Activated T-cell treated with anti-CD3 and anti-CD28 coated beads, Interleukin-2, amount 50 U/mL, for 72 hours (primary cell): ENCODE results near the gene NOBOX. TPM values are rescaled to one million over a fixed set of nuclear protein-coding genes. Genes with fewer than 3 reads are reported as not detected.
"Not testable (repeated sequence)": the region's sequence is repeated elsewhere in the genome, so short reads cannot be mapped to it uniquely, and the experiment has no call there.

Experiments
- ATAC-seq, 2 donors: fragments of 150-1000 bp; cut with Tn5 transposase; replicated peaks in 1 of 2; 2 replicates each; pipeline ENCODE4 v1.10.0; 2021; ENCODE audit warnings: moderate library complexity in 2 of 2, mild to moderate bottlenecking in 1 of 2
- DNase-seq, 2 donors: peaks; one replicate each; pipeline ENCODE4 v3.0.0; 2021 to 2022; ENCODE audit warnings: mixed read lengths in 1 of 2
- H3K27ac Mint-ChIP-seq: one replicate; pipeline ENCODE4 v1.8.0; 2022; ENCODE audit warnings: mild to moderate bottlenecking, moderate library complexity, mixed read lengths
- H3K27me3 Mint-ChIP-seq: one replicate; pipeline ENCODE4 v1.8.0; 2022; ENCODE audit warnings: low read depth, mixed read lengths
- H3K36me3 Mint-ChIP-seq, 2 donors: one replicate each; pipeline ENCODE4 v1.8.0; 2022; ENCODE audit warnings: mixed read lengths in 2 of 2, mild to moderate bottlenecking in 1 of 2; ENCODE audit not compliant: insufficient read depth in 2 of 2
- H3K4me1 Mint-ChIP-seq: one replicate; pipeline ENCODE4 v1.8.0; 2022; ENCODE audit warnings: low read depth, mixed read lengths
- H3K4me3 Mint-ChIP-seq, 2 donors: one replicate each; pipeline ENCODE4 v1.8.0; 2022; ENCODE audit warnings: mild to moderate bottlenecking in 2 of 2, mixed read lengths in 2 of 2, moderate library complexity in 2 of 2
- H3K9me3 Mint-ChIP-seq, 2 donors: one replicate each; pipeline ENCODE4 v1.8.0; 2022; ENCODE audit warnings: mixed read lengths in 2 of 2
- total RNA-seq, 2 donors: library from RNA; stranded (reverse); gene quantifications; one replicate each; pipeline ENCODE4 v1.2.3, GENCODE V29; 2022

Gene NOBOX
- total RNA-seq, 2 donors from 2014 or later: not detected

DNA sequence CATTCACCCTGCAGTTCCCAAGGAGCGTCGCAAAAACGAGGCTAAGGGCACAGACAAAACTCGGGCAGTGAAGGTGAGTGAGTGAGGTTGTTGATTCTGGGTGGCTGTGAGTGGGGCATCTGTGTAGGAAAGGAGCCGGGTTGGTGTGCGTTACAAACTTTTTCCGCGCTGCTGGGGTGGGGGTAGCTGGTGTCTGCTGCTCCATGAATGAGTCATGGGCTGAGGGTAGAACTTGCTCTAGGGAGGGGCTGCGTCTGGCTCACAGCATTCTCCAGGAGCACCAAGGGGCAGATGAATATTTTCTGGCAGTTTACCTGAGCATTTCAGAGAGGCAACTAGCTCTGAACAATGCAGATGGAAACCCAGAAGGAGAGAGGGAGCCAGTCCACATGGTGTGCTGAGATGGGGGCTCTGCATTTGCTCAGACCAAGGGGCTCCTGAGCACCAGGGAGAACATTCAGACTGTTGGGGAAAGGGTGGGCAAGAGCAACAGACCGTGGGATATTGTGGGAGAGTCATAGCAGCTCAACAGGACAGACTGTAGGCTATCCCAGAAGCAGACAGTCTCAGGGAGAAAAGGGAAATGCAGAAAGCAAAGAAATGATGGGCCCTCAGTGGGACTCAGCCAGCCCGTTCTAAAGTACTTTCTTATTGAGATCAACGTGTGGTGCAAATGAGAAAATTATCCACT lies 18.8 kb downstream of the NOBOX start:
- Mint-ChIP-seq H3K27ac (peak overlapping the region; percentile 29), H3K4me1 (peaks cover 20% of the 10 kb centered on the region), H3K4me3 (peak overlapping the region in 1 of 2 donors; percentile 14), H3K9me3 (no peaks in the 10 kb centered on the region), H3K36me3 (peaks cover 0 to 2% of the 10 kb centered on the region in 2 donors), H3K27me3 (no peaks in the 10 kb centered on the region)
- ATAC-seq (peak; percentile 89), DNase-seq (peak; percentile 39 to 42)

DNA sequence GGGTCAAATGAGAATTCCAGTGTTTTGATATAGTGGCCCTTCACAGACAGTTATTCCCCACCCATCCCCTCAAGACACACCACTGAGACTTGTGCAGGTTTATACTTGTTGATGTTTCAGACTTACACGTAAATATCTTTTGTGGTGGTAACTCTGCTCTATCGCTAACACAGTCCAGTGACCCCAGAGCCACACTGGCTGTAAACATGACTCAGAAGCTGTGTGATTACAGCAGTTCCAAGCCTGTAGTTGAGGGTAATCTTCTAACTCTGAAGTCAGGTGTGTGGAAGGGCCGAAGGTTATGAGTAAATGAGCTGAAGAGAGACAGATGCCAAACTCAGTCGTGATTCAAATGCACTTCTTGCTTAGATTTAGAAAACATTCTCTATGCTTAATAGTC lies 19.4 kb downstream of the NOBOX start:
- H3K27me3 Mint-ChIP-seq: no peaks in the 10 kb centered on the region
- peak; percentile 59 to 71 for ATAC-seq
- H3K4me3 Mint-ChIP-seq: peak overlapping the region in 1 of 2 donors; percentile 14
- no peak for DNase-seq
- peaks cover 20% of the 10 kb centered on the region for H3K4me1 Mint-ChIP-seq
- H3K9me3 Mint-ChIP-seq: no peaks in the 10 kb centered on the region
- peak overlapping the region; percentile 29 for H3K27ac Mint-ChIP-seq
- peaks cover 2% of the 10 kb centered on the region in 2 donors for H3K36me3 Mint-ChIP-seq

DNA sequence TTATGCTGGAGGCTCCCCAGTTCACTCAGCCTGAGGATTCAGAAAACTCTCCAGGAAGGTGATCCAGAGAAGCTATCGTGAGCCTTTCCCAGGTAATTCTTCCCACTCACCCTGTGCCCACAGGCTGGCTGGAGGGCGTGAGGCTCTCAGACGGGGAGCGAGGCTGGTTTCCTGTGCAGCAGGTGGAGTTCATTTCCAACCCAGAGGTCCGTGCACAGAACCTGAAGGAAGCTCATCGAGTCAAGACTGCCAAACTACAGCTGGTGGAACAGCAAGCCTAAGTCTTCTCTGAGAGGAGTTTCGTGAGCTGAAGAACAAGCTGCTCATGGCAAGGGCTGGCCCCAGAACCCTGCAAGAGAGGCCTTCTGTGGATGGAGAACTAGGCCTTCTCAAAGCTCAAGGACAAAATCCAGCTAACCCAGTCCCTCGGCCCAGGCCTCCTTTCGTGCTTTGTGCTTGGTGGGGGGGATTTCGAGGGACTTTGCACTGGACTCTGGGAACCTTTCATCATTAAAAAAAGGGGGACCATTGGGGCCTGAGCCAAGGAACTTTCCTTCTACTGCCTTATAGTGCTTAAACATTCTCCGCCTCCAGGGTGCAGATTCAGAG lies 23.6 kb downstream of the NOBOX start:
- Mint-ChIP-seq H3K4me1 (peaks cover 8% of the 10 kb centered on the region), H3K27me3 (no peaks in the 10 kb centered on the region), H3K27ac (no peak overlapping the region), H3K9me3 (no peaks in the 10 kb centered on the region), H3K4me3 (no peak overlapping the region), H3K36me3 (peaks cover 5 to 9% of the 10 kb centered on the region in 2 donors)
- ATAC-seq (no peak), DNase-seq (no peak)

DNA sequence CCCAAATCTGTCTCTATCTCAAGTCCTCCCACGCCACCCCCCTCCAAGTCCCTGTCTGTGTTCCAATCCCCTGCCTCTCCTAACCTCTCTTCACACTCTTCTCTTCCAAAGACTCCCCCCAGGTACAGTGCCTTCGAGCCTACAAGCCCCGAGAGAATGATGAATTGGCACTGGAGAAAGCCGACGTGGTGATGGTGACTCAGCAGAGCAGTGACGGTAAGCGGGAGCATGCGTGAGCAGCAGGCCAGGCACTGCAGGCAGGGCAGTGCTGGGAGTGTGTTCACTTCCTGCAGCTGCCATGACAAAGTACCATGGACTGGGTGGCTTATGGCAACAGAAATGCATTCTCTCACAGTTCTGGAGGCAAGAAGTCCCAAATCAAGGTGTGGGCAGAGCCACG lies 24.8 kb downstream of the NOBOX start:
- no peaks in the 10 kb centered on the region for H3K4me1 Mint-ChIP-seq
- no peaks in the 10 kb centered on the region for H3K27me3 Mint-ChIP-seq
- DNase-seq (no peak), ATAC-seq (no peak)
- H3K4me3 Mint-ChIP-seq: no peak overlapping the region
- H3K36me3 Mint-ChIP-seq: peaks cover 5 to 9% of the 10 kb centered on the region in 2 donors
- H3K9me3 Mint-ChIP-seq: no peaks in the 10 kb centered on the region
- no peak overlapping the region for H3K27ac Mint-ChIP-seq

- not testable (repeated sequence) for H3K27ac Mint-ChIP-seq, DNase-seq, H3K27me3 Mint-ChIP-seq, H3K4me1 Mint-ChIP-seq, H3K4me3 Mint-ChIP-seq, H3K36me3 Mint-ChIP-seq, H3K9me3 Mint-ChIP-seq, ATAC-seq
Measured at GRCh38 chr7:144369221-144369620, 34.3 kb downstream of the NOBOX start.

DNA sequence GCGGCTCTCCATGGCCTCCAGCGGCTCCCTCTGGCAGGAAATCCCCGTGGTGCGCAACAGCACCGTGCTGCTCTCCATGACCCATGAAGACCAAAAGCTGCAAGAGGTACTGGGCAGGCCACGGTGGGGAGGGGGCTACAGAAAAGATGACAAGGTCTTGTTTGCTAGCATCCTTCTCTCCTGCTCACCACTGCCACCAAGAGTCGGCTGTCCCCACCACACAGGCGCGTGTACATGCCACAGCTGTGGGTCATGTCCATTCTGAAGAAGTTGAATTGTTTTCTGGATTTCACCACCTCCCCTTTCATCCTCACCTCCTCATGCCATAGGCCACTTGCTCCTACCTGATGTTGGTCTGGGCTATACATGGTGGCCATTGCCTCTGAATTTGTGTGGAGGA lies 36.2 kb downstream of the NOBOX start:
- not testable (repeated sequence) for H3K4me3 Mint-ChIP-seq, H3K9me3 Mint-ChIP-seq, H3K27ac Mint-ChIP-seq, H3K27me3 Mint-ChIP-seq, ATAC-seq, H3K4me1 Mint-ChIP-seq, DNase-seq, H3K36me3 Mint-ChIP-seq

GRCh38 chr7:144365523-144365922 lies 38.0 kb downstream of the NOBOX start:
- DNase-seq, H3K27ac Mint-ChIP-seq, H3K36me3 Mint-ChIP-seq, H3K4me3 Mint-ChIP-seq, ATAC-seq, H3K9me3 Mint-ChIP-seq, H3K27me3 Mint-ChIP-seq, H3K4me1 Mint-ChIP-seq: not testable (repeated sequence)

DNA sequence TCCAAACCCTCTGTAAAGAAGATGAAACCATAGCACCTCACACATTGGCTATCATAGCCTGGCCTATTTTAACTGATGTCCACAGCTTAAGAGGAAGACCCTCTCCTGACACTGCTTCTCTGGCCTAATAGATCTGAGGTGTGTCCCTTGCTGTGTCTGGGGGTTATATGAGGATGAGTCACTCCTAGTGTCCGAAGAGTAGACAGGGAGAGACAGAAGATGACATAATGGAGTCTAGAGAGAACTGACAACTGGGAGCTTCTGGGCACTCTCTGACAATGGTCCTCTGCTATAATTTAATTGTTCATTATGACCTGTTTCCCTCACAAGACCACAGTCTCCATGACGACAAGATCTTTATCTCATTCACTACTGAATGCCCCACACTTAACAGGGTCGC lies 41.4 kb downstream of the NOBOX start:
- not testable (repeated sequence) for H3K4me1 Mint-ChIP-seq, H3K27me3 Mint-ChIP-seq, DNase-seq, H3K4me3 Mint-ChIP-seq, H3K36me3 Mint-ChIP-seq, H3K9me3 Mint-ChIP-seq, H3K27ac Mint-ChIP-seq
- ATAC-seq: peak in 1 of 2 donors; percentile 16

DNA sequence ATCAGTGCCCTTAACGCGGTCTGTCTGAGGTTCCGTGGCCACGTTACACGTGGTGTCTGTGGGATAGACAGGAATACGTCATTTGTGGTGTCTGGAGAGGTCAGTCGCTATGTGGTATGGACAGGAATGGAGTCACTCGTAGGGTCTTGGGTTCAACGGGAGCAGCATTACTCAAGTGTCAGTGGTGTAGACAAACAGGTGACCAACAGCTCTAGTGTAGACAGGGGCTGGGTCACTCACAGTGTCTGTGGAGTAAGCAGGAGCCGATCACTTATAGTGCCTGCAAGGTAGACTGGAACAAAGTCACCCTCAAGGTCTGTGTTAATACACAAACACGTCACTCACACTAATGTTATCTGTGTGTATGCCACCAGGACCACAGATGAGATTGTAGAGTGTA lies 46.6 kb downstream of the NOBOX start:
- not testable (repeated sequence) for H3K36me3 Mint-ChIP-seq, H3K27me3 Mint-ChIP-seq, H3K27ac Mint-ChIP-seq, DNase-seq, ATAC-seq, H3K4me3 Mint-ChIP-seq, H3K9me3 Mint-ChIP-seq, H3K4me1 Mint-ChIP-seq

DNA sequence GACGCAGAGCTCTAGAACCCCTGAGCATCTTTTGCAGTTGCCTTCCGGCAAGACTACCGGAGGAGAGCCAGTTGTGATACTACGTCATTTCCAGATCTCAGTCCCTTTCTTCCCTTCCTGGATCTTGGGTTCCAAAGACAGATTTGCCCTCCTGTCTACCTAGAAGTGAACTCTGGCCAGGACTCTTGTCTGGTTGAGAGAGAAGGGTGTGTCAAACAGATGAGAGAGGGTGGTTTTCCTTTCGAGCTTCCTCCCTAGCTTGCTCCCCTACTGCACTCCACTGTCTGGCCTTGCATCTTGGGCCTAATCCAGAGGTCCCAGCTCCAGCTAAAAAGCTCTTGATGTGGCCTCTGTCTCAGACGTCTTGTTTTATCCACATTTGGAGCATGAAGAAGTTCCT lies 47.3 kb downstream of the NOBOX start:
- not testable (repeated sequence) for H3K27me3 Mint-ChIP-seq, H3K9me3 Mint-ChIP-seq, DNase-seq, ATAC-seq, H3K36me3 Mint-ChIP-seq, H3K4me1 Mint-ChIP-seq, H3K27ac Mint-ChIP-seq, H3K4me3 Mint-ChIP-seq

DNA sequence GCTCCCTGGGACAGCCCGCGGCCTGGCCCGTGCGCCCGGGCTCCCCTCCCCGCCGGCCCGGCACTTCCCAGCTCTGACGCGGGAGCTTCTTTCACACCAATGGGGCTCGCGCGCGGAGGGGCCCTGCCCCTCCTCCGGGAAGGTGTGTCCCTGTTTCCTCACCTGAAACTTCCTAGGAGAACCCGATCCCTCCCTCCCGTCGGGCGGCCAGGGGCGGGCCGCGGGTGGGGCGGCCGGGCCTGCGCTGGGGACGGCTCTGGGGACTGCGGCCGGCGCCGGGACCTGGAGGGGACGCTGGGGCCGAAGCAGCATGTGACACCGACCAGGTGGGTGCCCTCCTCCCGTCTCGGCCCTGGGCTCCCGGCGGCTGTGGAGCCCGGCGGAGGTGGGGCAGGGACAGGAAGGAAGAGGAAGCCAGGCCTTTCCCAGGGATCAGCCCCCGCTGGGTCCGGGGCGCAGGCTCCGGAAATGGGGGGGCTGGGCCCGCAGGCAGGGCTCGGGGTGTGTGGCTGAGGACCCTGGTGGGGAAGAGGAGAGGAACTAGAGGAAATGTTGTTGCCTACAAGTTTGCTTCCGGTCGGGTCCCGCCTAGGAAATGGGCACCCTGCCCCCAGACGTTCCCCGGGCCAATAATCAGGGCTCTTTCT lies 48.2 kb downstream of the NOBOX start, which contains the start of gene ARHGEF5:
Gene ARHGEF5 (plus strand): TSS at position 227 of the 647 bp plus-strand sequence. CDS start 7,268 bp downstream, outside the sequence.
- peak within 1 kb of the TSS; percentile 86 to 93 for H3K4me3 Mint-ChIP-seq
- peak within 1 kb of the TSS; percentile 98 for H3K27ac Mint-ChIP-seq
- not testable (repeated sequence) for DNase-seq

DNA sequence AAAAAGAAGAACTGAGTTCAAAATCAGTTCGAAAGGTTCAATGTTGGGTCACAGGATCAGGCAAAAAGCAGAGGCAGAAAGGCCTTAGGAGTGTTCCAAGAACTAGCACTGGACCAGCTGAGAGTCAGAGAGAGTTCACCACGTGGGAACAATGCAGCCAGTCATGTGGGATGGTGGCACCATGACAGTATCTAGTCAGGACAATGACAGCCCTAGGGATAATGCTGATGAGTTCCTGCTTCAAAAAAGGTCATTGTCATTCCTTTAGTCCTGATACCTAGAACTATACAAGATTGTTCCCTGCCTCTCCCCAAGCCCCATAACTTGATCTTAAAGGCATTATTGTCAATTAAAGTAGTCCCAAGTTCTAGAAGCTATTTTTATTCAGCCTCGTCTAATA lies 51.8 kb downstream of the NOBOX start:
- not testable (repeated sequence) for H3K4me1 Mint-ChIP-seq, H3K36me3 Mint-ChIP-seq, H3K9me3 Mint-ChIP-seq, DNase-seq, H3K4me3 Mint-ChIP-seq, H3K27ac Mint-ChIP-seq, H3K27me3 Mint-ChIP-seq, ATAC-seq

More for the DNA sequence above, 48.2 kb downstream of the NOBOX start, which contains the start of gene ARHGEF5:
- H3K36me3 Mint-ChIP-seq, H3K27me3 Mint-ChIP-seq, H3K9me3 Mint-ChIP-seq, H3K4me1 Mint-ChIP-seq: not testable (repeated sequence)
- peak; percentile 85 to 87 for ATAC-seq

- H3K4me3 Mint-ChIP-seq, H3K36me3 Mint-ChIP-seq, H3K27ac Mint-ChIP-seq, H3K4me1 Mint-ChIP-seq, H3K27me3 Mint-ChIP-seq, DNase-seq, H3K9me3 Mint-ChIP-seq: not testable (repeated sequence)
- ATAC-seq: peak; percentile 92 to 94
Measured at GRCh38 chr7:144348625-144349024, 54.9 kb downstream of the NOBOX start.
